Liver (tissue), 10 donors: Measurements from ENCODE around the gene UBC. TPM values are rescaled to one million over a fixed set of nuclear protein-coding genes. Genes with fewer than 3 reads are reported as not detected.

Source experiments
- DNase-seq: peaks from one replicate; pipeline ENCODE4 v3.0.0-alpha.2; 2017; ENCODE audit warnings: low spot score
- H3K27ac ChIP-seq, 2 donors: one replicate each; pipeline ENCODE4 v1.7.0; 2013; ENCODE audit warnings: inconsistent platforms in 2 of 2, low read length in 2 of 2, control low read depth in 1 of 2, low read depth in 1 of 2, mild to moderate bottlenecking in 1 of 2
- H3K27me3 ChIP-seq, 4 donors: one replicate each; pipeline versions ENCODE4 v1.6.1 to v1.7.0; 2013; ENCODE audit warnings: low read length in 3 of 4, inconsistent platforms in 1 of 4, mild to moderate bottlenecking in 1 of 4, moderate library complexity in 1 of 4; ENCODE audit not compliant: control insufficient read depth in 4 of 4, insufficient read depth in 4 of 4
- H3K36me3 ChIP-seq, 4 donors: one replicate each; pipeline versions ENCODE4 v1.6.1 to v1.7.0; 2013; ENCODE audit warnings: low read length in 3 of 4, mild to moderate bottlenecking in 3 of 4, low read depth in 1 of 4, moderate library complexity in 1 of 4; ENCODE audit not compliant: control insufficient read depth in 4 of 4, insufficient read depth in 3 of 4
- H3K4me1 ChIP-seq, 4 donors: one replicate each; pipeline versions ENCODE4 v1.6.1 to v1.7.0; 2013; ENCODE audit warnings: low read length in 3 of 4, mild to moderate bottlenecking in 3 of 4, moderate library complexity in 1 of 4; ENCODE audit not compliant: control insufficient read depth in 4 of 4, insufficient read depth in 4 of 4
- H3K4me3 ChIP-seq, 3 donors: one replicate each; pipeline versions ENCODE4 v1.6.1 to v1.7.0; 2013; ENCODE audit warnings: low read length in 3 of 3, control low read depth in 1 of 3, low read depth in 1 of 3, mild to moderate bottlenecking in 1 of 3
- H3K9ac ChIP-seq, 2 donors: one replicate each; pipeline ENCODE4 v1.7.0; 2013; ENCODE audit warnings: low read length in 2 of 2, mild to moderate bottlenecking in 2 of 2, moderate library complexity in 2 of 2, control low read depth in 1 of 2, low read depth in 1 of 2
- H3K9me3 ChIP-seq, 4 donors: one replicate each; pipeline versions ENCODE4 v1.6.1 to v1.7.0; 2013; ENCODE audit warnings: low read length in 3 of 4; ENCODE audit not compliant: control insufficient read depth in 4 of 4
- EGR1 ChIP-seq, 2 donors: IDR thresholded peaks; 2 replicates each; pipeline ENCODE4 v1.6.1; 2016 to 2018; ENCODE audit warnings: antibody characterized with exemption in 2 of 2, low read depth in 2 of 2
- FOXA1 ChIP-seq: IDR thresholded peaks from 2 replicates; pipeline ENCODE4 v1.6.1; 2016; ENCODE audit warnings: antibody characterized with exemption
- FOXA2 ChIP-seq: IDR thresholded peaks from 2 replicates; pipeline ENCODE4 v1.6.1; 2016; ENCODE audit warnings: antibody characterized with exemption
- GABPA ChIP-seq, 2 donors: IDR thresholded peaks in 1 of 2; conservative IDR thresholded peaks in 1 of 2; 2 replicates each; pipeline ENCODE4 v1.6.1; 2016; ENCODE audit warnings: antibody characterized with exemption in 2 of 2, mild to moderate bottlenecking in 1 of 2, moderate library complexity in 1 of 2
- HNF4A ChIP-seq, 2 donors: conservative IDR thresholded peaks; 2 replicates each; pipeline ENCODE4 v1.6.1; 2016; ENCODE audit warnings: antibody characterized with exemption in 2 of 2, mild to moderate bottlenecking in 2 of 2
- HNF4G ChIP-seq: IDR thresholded peaks from 2 replicates; pipeline ENCODE4 v1.6.1; 2016; ENCODE audit warnings: antibody characterized with exemption
- JUND ChIP-seq, 2 donors: IDR thresholded peaks; 2 replicates each; pipeline ENCODE4 v1.6.1; 2016; ENCODE audit warnings: antibody characterized with exemption in 2 of 2
- NR2F2 ChIP-seq: IDR thresholded peaks from 2 replicates; pipeline ENCODE4 v1.6.1; 2016; ENCODE audit warnings: antibody characterized with exemption
- RXRA ChIP-seq, 2 donors: IDR thresholded peaks; 2 replicates each; pipeline ENCODE4 v1.6.1; 2017 to 2018; ENCODE audit warnings: antibody characterized with exemption in 2 of 2, mild to moderate bottlenecking in 1 of 2
- SP1 ChIP-seq: IDR thresholded peaks from 2 replicates; pipeline ENCODE4 v1.6.1; 2018; ENCODE audit warnings: antibody characterized with exemption, mild to moderate bottlenecking
- TAF1 ChIP-seq: conservative IDR thresholded peaks from 2 replicates; pipeline ENCODE4 v1.6.1; 2016; ENCODE audit warnings: antibody characterized with exemption, mild to moderate bottlenecking
- YY1 ChIP-seq: IDR thresholded peaks from 2 replicates; pipeline ENCODE4 v1.6.1; 2016; ENCODE audit warnings: antibody characterized with exemption, mild to moderate bottlenecking
- WGBS: extraction: QIAGEN DNeasy Blood & Tissue Kit; methylation state at CpG from one replicate; pipeline ENCODE4 v1.1.7; 2013; 5-methylcytosine and 5-hydroxymethylcytosine counted together
- polyA plus RNA-seq, 2 donors: library from polyadenylated mRNA; stranded (reverse) in 1 of 2; unstranded in 1 of 2; fragments of 200-250 nt in 1 of 2; fragments of >200 nt in 1 of 2; fragmentation: Nextera tagmentation in 1 of 2; extraction: Ambion mirVana in 1 of 2; gene quantifications; one replicate each; pipeline versions ENCODE4 v1.2.1 to v1.2.3, GENCODE V29; 2013 to 2015
- small RNA-seq: library from RNA; depleted of rRNA; stranded (forward); fragments of <200 nt; gene quantifications from one replicate; pipeline ENCODE3, GENCODE V24; 2014
- total RNA-seq, 2 donors: library from RNA; depleted of rRNA; stranded (reverse); fragments of >200 nt; gene quantifications; one replicate each; pipeline ENCODE4 v1.2.3, GENCODE V29; 2014
- TF ChIP-seq, protein P1 (sequence below): IDR thresholded peaks from 2 replicates; pipeline ENCODE4 v1.6.1; 2016; ENCODE audit warnings: antibody characterized with exemption, mild to moderate bottlenecking
- TF ChIP-seq, protein P2 (sequence below): IDR thresholded peaks from 2 replicates; pipeline ENCODE4 v1.6.1; 2016; ENCODE audit warnings: antibody characterized with exemption
- TF ChIP-seq, protein P3 (sequence below): IDR thresholded peaks from 2 replicates; pipeline ENCODE4 v1.6.1; 2016; ENCODE audit warnings: antibody characterized with exemption
- TF ChIP-seq, protein P4 (sequence below): IDR thresholded peaks from 2 replicates; pipeline ENCODE4 v1.6.1; 2016; ENCODE audit warnings: antibody characterized with exemption
- TF ChIP-seq, protein P5 (sequence below): fragments of 150-350 bp; IDR thresholded peaks from 2 replicates; pipeline ENCODE4 v1.5.1; 2017; ENCODE audit warnings: improper control_type of control experiment, low read depth, low read length; ENCODE audit not compliant: missing input control
- donor health status: healthy.
- donor health status: healthy.
- donor health status: healthy.
- donor health status: healthy.
- donor health status: healthy.

Gene UBC
- total and polyA plus RNA-seq, 4 donors, result 385 to 624 (median 468) TPM

DNA sequence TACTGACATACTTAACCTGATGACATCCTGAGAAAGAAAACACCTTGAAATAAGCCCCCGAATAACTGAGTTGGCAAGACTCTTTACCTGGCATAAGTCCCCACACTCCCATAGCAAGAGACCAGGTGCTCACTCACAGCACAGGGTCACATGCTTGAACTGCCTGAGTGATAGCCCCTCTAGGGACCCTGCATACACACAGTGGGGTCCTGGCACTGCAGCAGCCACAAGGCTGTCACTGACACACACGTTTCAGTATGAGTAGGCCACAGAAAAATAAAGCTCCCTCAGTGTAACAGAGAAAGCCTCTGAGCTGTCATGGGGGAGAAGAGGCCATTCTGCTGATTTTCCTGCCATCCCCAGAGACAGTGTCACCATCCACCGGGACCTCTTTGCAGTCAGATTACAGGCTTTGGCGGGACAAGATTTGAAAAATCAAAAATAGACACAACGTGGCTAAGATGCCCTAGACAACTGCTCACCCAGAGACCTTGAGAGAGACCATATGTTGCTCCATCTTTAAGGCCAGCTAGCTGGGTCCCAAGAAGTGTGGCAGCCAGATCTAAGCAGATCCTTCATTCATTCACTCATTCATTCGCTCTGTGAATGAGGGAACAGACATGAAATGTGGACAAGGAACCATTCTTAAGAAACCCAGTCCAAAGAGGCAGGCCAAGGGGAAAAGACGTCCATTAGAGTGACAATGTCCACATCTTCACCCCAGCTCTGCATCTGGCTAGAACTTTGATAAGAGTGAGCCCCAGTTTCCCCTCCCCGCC, 52.4 kb downstream of the UBC start:
- no peak for DNase-seq
- H3K27ac ChIP-seq, result peak overlapping the region in 1 of 2 donors; percentile 95
- 48% methylated on average over 8 of the region's 8 CpGs for WGBS
- peak overlapping the region in 1 of 2 donors; percentile 14 for H3K9ac ChIP-seq
- no peaks in the 10 kb centered on the region for H3K27me3 ChIP-seq
- H3K4me1 ChIP-seq, result peaks cover 6 to 44% (median 32%) of the 10 kb centered on the region in 4 donors
- H3K36me3 ChIP-seq, result peaks cover 2 to 10% (median 3%) of the 10 kb centered on the region in 4 donors
- TF ChIP-seq, protein P1, sequence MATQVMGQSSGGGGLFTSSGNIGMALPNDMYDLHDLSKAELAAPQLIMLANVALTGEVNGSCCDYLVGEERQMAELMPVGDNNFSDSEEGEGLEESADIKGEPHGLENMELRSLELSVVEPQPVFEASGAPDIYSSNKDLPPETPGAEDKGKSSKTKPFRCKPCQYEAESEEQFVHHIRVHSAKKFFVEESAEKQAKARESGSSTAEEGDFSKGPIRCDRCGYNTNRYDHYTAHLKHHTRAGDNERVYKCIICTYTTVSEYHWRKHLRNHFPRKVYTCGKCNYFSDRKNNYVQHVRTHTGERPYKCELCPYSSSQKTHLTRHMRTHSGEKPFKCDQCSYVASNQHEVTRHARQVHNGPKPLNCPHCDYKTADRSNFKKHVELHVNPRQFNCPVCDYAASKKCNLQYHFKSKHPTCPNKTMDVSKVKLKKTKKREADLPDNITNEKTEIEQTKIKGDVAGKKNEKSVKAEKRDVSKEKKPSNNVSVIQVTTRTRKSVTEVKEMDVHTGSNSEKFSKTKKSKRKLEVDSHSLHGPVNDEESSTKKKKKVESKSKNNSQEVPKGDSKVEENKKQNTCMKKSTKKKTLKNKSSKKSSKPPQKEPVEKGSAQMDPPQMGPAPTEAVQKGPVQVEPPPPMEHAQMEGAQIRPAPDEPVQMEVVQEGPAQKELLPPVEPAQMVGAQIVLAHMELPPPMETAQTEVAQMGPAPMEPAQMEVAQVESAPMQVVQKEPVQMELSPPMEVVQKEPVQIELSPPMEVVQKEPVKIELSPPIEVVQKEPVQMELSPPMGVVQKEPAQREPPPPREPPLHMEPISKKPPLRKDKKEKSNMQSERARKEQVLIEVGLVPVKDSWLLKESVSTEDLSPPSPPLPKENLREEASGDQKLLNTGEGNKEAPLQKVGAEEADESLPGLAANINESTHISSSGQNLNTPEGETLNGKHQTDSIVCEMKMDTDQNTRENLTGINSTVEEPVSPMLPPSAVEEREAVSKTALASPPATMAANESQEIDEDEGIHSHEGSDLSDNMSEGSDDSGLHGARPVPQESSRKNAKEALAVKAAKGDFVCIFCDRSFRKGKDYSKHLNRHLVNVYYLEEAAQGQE, result no peak
- TF ChIP-seq, protein P2, sequence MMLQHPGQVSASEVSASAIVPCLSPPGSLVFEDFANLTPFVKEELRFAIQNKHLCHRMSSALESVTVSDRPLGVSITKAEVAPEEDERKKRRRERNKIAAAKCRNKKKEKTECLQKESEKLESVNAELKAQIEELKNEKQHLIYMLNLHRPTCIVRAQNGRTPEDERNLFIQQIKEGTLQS, result no peak
- TF ChIP-seq GABPA (IDR thresholded peaks at IDR 0.05 in 1 of 2, conservative IDR thresholded peaks at IDR 0.05 in 1 of 2), result no peak
- no peak for TF ChIP-seq SP1
- no peak for TF ChIP-seq YY1
- TF ChIP-seq, protein P3, sequence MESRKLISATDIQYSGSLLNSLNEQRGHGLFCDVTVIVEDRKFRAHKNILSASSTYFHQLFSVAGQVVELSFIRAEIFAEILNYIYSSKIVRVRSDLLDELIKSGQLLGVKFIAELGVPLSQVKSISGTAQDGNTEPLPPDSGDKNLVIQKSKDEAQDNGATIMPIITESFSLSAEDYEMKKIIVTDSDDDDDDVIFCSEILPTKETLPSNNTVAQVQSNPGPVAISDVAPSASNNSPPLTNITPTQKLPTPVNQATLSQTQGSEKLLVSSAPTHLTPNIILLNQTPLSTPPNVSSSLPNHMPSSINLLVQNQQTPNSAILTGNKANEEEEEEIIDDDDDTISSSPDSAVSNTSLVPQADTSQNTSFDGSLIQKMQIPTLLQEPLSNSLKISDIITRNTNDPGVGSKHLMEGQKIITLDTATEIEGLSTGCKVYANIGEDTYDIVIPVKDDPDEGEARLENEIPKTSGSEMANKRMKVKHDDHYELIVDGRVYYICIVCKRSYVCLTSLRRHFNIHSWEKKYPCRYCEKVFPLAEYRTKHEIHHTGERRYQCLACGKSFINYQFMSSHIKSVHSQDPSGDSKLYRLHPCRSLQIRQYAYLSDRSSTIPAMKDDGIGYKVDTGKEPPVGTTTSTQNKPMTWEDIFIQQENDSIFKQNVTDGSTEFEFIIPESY, result no peak
- TF ChIP-seq NR2F2, result no peak
- TF ChIP-seq FOXA2, result no peak
- TF ChIP-seq, protein P4, sequence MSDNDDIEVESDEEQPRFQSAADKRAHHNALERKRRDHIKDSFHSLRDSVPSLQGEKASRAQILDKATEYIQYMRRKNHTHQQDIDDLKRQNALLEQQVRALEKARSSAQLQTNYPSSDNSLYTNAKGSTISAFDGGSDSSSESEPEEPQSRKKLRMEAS, result no peak
- TF ChIP-seq FOXA1, result no peak
- TF ChIP-seq TAF1, result no peak
- TF ChIP-seq HNF4G, result no peak
- TF ChIP-seq, protein P5, sequence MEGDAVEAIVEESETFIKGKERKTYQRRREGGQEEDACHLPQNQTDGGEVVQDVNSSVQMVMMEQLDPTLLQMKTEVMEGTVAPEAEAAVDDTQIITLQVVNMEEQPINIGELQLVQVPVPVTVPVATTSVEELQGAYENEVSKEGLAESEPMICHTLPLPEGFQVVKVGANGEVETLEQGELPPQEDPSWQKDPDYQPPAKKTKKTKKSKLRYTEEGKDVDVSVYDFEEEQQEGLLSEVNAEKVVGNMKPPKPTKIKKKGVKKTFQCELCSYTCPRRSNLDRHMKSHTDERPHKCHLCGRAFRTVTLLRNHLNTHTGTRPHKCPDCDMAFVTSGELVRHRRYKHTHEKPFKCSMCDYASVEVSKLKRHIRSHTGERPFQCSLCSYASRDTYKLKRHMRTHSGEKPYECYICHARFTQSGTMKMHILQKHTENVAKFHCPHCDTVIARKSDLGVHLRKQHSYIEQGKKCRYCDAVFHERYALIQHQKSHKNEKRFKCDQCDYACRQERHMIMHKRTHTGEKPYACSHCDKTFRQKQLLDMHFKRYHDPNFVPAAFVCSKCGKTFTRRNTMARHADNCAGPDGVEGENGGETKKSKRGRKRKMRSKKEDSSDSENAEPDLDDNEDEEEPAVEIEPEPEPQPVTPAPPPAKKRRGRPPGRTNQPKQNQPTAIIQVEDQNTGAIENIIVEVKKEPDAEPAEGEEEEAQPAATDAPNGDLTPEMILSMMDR, result no peak
- TF ChIP-seq RXRA (IDR thresholded peaks at IDR 0.05), result no peak
- no peak for TF ChIP-seq HNF4A (conservative IDR thresholded peaks at IDR 0.05)
- TF ChIP-seq JUND (IDR thresholded peaks at IDR 0.05), result no peak
- TF ChIP-seq EGR1 (IDR thresholded peaks at IDR 0.05; ENCODE audit: low read depth in 2 of 2), result no peak
- no peaks in the 10 kb centered on the region for H3K9me3 ChIP-seq
- H3K4me3 ChIP-seq, result peak overlapping the region; percentile 82 to 87 (median 86)

Small RNA genes lying within 50 kb of the gene (small RNA-seq; reads per million reads assigned to genes)
- gene MIR5188, result not detected
- not detected for gene RNU6-927P

Other genes starting within 250 kb of the UBC start
- 100 to 1,000 TPM in 1 of 2 donors, 10 to 100 TPM in 1; 85.3 to 169 TPM for gene SCARB1, start 50.8 kb downstream of the UBC start, total RNA-seq
- 100 to 1,000 TPM; 112 to 289 TPM for gene SCARB1, start 50.8 kb downstream of the UBC start, polyA plus RNA-seq
- 1 to 10 TPM; 6.9 to 8.6 TPM for gene DHX37, start 74.5 kb upstream of the UBC start, total RNA-seq
- gene DHX37, start 74.5 kb upstream of the UBC start, polyA plus RNA-seq, result 1 to 10 TPM; 2.3 to 6.1 TPM
- gene BRI3BP, start 79.0 kb upstream of the UBC start, total RNA-seq, result 10 to 100 TPM in 1 of 2 donors, 1 to 10 TPM in 1; 6.0 to 15.3 TPM
- gene BRI3BP, start 79.0 kb upstream of the UBC start, polyA plus RNA-seq, result 1 to 10 TPM; 2.4 to 3.3 TPM
- 10 to 100 TPM in 1 of 2 donors, 1 to 10 TPM in 1; 8.5 to 13.6 TPM for gene AACS, start 150.8 kb upstream of the UBC start, total RNA-seq
- gene AACS, start 150.8 kb upstream of the UBC start, polyA plus RNA-seq, result 1 to 10 TPM; 3.4 to 6.1 TPM